ENCODE measurements around the gene HLA-DRB5. TPM values are rescaled to one million over a fixed set of nuclear protein-coding genes. Genes with fewer than 3 reads are reported as not detected.
"Not testable (repeated sequence)": the region's sequence is repeated elsewhere in the genome, so short reads cannot be mapped to it uniquely, and the experiment has no call there.

Gene HLA-DRB5
- total and polyA plus RNA-seq, 5 donors from 2014 or later: 2.7 to 57.6 (median 3.2) TPM

DNA sequence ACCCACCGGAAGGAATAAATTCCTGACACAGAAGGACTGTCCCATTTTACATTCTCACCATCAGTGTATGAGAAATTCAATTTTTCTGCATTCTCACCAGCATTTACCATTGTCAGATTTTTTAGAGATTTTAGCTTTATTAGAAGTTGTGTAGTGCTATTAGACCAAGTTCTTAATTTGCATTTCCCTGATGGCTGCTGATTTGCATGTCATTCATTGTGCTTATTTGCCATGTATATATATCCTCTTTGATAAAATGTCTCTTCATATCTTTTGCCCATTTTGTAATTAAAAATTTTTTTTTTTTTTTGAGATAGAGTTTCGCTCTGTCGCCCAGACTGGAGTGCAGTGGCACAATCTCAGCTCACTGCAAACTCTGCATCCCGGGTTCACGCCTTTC is 9.8 kb upstream of the HLA-DRB5 start:
- Histone ChIP-seq H3K27ac (ENCODE audit: insufficient read depth, low read length, poor library complexity, severe bottlenecking) (no peak overlapping the region), H3K4me1 (ENCODE audit: control insufficient read depth, insufficient read depth, low read length, poor library complexity, severe bottlenecking) (no peaks in the 10 kb centered on the region), H3K4me3 (ENCODE audit: low read depth, low read length) (no peak overlapping the region), H3K9me3 (ENCODE audit: control insufficient read depth in 2 of 2, low read length in 2 of 2) (peaks cover 0 to 3% of the 10 kb centered on the region in 2 experiments), H3K36me3 (ENCODE audit: control insufficient read depth, insufficient read depth, low read length) (no peaks in the 10 kb centered on the region), H3K27me3 (ENCODE audit: control insufficient read depth, insufficient read depth, low read length) (no peaks in the 10 kb centered on the region)
- H3K9me3 Mint-ChIP-seq: peaks cover 0 to 7% (median 3%) of the 10 kb centered on the region in 7 donors
- DNase-seq (no peak), ATAC-seq (ENCODE audit: low read depth in 2 of 2) (no peak)
- no peak overlapping the region for H3K4me3 Mint-ChIP-seq
- H3K27ac Mint-ChIP-seq: no peak overlapping the region
- H3K4me1 Mint-ChIP-seq: peaks cover 0 to 6% (median 0%) of the 10 kb centered on the region in 4 donors
- H3K27me3 Mint-ChIP-seq: peaks cover 11% of the 10 kb centered on the region
- H3K36me3 Mint-ChIP-seq: no peaks in the 10 kb centered on the region

DNA sequence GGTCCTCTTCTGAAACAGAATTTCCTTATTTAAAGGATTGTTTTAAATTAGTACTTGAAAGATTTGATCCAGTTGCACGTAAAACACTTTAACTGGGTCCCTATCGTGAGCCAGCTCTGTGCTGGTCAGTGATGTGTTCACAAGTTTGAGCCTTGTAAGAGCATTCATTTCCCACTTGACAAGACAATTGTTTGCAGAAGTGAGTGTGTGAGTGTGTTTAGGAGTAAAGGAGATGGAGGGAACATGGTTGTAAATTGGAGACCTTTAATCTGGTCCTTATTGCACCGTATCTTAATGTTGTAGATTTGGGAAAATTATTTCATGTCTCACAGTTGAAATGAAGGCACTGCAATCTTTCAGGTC is 325 bp upstream of the HLA-DRB5 start:
- not testable (repeated sequence) for H3K36me3 Mint-ChIP-seq; H3K4me1 ChIP-seq (ENCODE audit: control insufficient read depth, insufficient read depth, low read length, poor library complexity, severe bottlenecking); H3K27ac ChIP-seq (ENCODE audit: insufficient read depth, low read length, poor library complexity, severe bottlenecking); H3K27ac Mint-ChIP-seq; H3K9me3 ChIP-seq (ENCODE audit: control insufficient read depth in 2 of 2, low read length in 2 of 2); ATAC-seq (ENCODE audit: low read depth in 2 of 2); H3K36me3 ChIP-seq (ENCODE audit: control insufficient read depth, insufficient read depth, low read length); H3K27me3 ChIP-seq (ENCODE audit: control insufficient read depth, insufficient read depth, low read length); H3K4me1 Mint-ChIP-seq; H3K9me3 Mint-ChIP-seq; DNase-seq; H3K27me3 Mint-ChIP-seq
- H3K4me3 ChIP-seq (ENCODE audit: low read depth, low read length): peak overlapping the region; percentile 82
- peak overlapping the region in 1 of 4 donors; percentile 74 for H3K4me3 Mint-ChIP-seq

DNA sequence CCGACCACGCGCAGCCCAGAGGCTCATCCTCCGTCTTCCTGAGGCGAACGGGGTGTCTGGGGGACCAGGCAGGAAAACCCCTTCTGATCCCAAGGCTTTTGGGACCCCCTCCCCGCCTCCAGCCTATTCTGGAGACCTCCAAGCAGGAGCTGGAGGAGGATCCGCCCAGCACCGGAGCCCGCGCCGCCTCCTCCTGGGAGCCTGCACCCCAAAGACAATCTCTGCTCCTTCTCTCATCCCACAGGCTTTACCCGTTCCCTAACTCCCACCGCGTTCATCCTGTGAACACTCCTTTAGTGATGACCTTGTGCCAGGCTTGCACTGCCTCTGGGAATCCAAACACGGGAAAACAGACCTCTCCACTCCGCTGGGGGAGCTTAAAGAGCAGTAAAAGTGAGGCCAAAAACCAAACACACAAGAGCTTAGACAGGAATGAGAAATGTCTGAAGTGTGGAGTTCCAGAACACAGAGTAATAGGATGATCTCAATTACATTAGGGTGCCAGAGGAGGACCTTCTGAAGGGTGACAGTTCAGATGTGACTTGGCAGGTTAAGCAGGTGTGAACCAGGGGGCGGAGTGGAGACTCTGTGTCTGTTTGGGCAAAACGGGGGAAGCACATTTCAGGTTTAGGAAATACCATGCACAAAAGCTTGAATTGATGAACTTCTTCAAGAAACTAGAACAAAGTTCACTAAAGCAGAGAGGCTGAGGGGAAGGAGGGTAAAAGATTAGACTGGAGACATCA is 7.6 kb downstream of the HLA-DRB5 start:
- no peaks in the 10 kb centered on the region for H3K36me3 ChIP-seq (ENCODE audit: control insufficient read depth, insufficient read depth, low read length)
- Mint-ChIP-seq H3K27ac (peak overlapping the region in 2 of 3 donors; percentile 12 to 77), H3K4me3 (peak overlapping the region in 1 of 4 donors; percentile 51), H3K4me1 (peaks cover 0 to 14% (median 11%) of the 10 kb centered on the region in 4 donors), H3K9me3 (no peaks in the 10 kb centered on the region), H3K36me3 (no peaks in the 10 kb centered on the region), H3K27me3 (no peaks in the 10 kb centered on the region)
- DNase-seq (no peak), ATAC-seq (ENCODE audit: low read depth in 2 of 2) (no peak)
- H3K27ac ChIP-seq (ENCODE audit: insufficient read depth, low read length, poor library complexity, severe bottlenecking): no peak overlapping the region
- H3K4me3 ChIP-seq (ENCODE audit: low read depth, low read length): no peak overlapping the region
- no peaks in the 10 kb centered on the region for H3K9me3 ChIP-seq (ENCODE audit: control insufficient read depth in 2 of 2, low read length in 2 of 2)
- H3K4me1 ChIP-seq (ENCODE audit: control insufficient read depth, insufficient read depth, low read length, poor library complexity, severe bottlenecking): no peaks in the 10 kb centered on the region
- H3K27me3 ChIP-seq (ENCODE audit: control insufficient read depth, insufficient read depth, low read length): no peaks in the 10 kb centered on the region

GRCh38 chr6:32519910-32520258 is 10.2 kb downstream of the HLA-DRB5 start:
- DNase-seq (no peak), ATAC-seq (ENCODE audit: low read depth in 2 of 2) (no peak)
- Mint-ChIP-seq H3K9me3 (no peaks in the 10 kb centered on the region), H3K27ac (no peak overlapping the region), H3K36me3 (no peaks in the 10 kb centered on the region), H3K4me1 (peaks cover 0 to 13% (median 9%) of the 10 kb centered on the region in 4 donors), H3K27me3 (no peaks in the 10 kb centered on the region), H3K4me3 (no peak overlapping the region)
- no peaks in the 10 kb centered on the region for H3K4me1 ChIP-seq (ENCODE audit: control insufficient read depth, insufficient read depth, low read length, poor library complexity, severe bottlenecking)
- no peaks in the 10 kb centered on the region for H3K27me3 ChIP-seq (ENCODE audit: control insufficient read depth, insufficient read depth, low read length)
- no peak overlapping the region for H3K27ac ChIP-seq (ENCODE audit: insufficient read depth, low read length, poor library complexity, severe bottlenecking)
- no peak overlapping the region for H3K4me3 ChIP-seq (ENCODE audit: low read depth, low read length)
- H3K36me3 ChIP-seq (ENCODE audit: control insufficient read depth, insufficient read depth, low read length): no peaks in the 10 kb centered on the region
- no peaks in the 10 kb centered on the region for H3K9me3 ChIP-seq (ENCODE audit: control insufficient read depth in 2 of 2, low read length in 2 of 2)

DNA sequence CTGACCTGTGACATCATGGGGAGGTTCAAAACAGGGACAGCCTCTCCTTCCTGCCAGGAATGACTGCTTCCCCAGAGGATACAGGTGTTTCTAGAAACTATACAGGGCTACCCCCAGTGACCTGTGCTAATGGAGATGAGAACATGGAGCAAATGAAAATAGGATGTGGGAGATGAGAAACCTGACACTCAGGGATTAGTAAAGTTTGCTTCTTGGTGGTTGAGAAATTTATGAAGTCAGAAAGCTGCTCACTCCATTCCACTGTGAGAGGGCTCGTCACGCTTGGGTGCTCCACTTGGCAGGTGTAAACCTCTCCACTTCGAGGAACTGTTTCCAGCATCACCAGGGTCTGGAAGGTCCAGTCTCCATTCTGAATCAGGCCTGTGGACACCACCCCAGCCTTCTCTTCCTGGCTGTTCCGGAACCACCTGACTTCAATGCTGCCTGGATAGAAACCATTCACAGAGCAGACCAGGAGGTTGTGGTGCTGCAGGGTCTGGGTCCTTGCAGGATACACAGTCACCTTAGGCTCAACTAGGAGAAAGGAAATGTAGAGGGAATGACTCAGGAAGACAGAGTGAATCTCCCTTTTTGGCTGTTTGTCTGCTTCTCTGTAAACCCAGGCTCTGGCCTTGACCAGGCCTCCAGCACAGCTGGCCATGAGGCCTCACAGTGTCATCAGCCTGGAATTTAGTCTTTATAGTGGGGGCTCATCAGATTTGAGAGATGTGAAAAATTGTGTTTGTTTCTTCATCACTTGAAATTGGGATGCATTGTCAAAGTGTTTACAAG is 10.8 kb downstream of the HLA-DRB5 start:
- Histone ChIP-seq H3K4me1 (ENCODE audit: control insufficient read depth, insufficient read depth, low read length, poor library complexity, severe bottlenecking) (no peaks in the 10 kb centered on the region), H3K36me3 (ENCODE audit: control insufficient read depth, insufficient read depth, low read length) (no peaks in the 10 kb centered on the region), H3K4me3 (ENCODE audit: low read depth, low read length) (no peak overlapping the region), H3K27ac (ENCODE audit: insufficient read depth, low read length, poor library complexity, severe bottlenecking) (no peak overlapping the region), H3K9me3 (ENCODE audit: control insufficient read depth in 2 of 2, low read length in 2 of 2) (no peaks in the 10 kb centered on the region), H3K27me3 (ENCODE audit: control insufficient read depth, insufficient read depth, low read length) (no peaks in the 10 kb centered on the region)
- no peak for ATAC-seq (ENCODE audit: low read depth in 2 of 2)
- no peaks in the 10 kb centered on the region for H3K9me3 Mint-ChIP-seq
- H3K36me3 Mint-ChIP-seq: no peaks in the 10 kb centered on the region
- peaks cover 0 to 9% (median 8%) of the 10 kb centered on the region in 4 donors for H3K4me1 Mint-ChIP-seq
- no peak overlapping the region for H3K4me3 Mint-ChIP-seq
- no peaks in the 10 kb centered on the region for H3K27me3 Mint-ChIP-seq
- H3K27ac Mint-ChIP-seq: no peak overlapping the region
- no peak for DNase-seq

DNA sequence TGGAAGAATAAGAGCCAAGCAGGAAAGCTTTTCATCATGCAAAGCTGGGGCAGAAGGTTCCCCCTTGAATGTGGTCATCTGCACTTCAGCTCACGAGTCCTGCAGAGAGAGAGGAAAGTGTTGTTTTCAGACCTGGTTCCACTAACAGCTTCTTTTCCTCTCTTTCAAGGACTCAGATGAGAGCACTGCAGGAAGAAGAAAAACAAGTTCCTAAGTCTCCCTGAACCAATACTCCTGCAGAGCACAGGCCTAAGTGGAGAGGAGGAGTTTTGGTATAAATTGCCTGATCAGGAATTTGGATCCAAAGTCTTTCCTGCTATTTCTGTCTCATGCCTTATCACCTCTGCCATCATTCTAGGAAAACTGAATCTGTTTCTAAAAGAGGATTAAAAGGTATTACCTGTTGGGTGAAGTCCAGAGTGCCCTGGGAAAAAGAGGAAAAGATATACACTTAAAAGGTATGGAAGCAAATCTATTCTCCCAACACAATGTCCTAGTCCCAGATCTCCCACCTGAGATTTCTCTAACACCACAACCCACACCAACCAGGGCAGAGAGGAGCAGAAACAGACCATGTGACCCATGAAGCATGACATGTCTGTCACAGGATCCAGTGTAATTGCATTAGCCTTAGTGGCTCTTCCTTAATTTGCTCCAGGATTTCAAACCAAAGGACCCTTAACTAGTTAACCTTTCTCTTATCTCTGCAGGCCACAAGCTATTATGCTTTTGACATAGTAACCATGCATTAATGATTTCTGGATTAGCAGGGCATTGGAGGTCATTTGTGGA is 12.2 kb downstream of the HLA-DRB5 start:
- H3K4me3 Mint-ChIP-seq: no peak overlapping the region
- H3K4me1 Mint-ChIP-seq: peaks cover 0 to 4% (median 2%) of the 10 kb centered on the region in 4 donors
- Histone ChIP-seq H3K4me1 (ENCODE audit: control insufficient read depth, insufficient read depth, low read length, poor library complexity, severe bottlenecking) (no peaks in the 10 kb centered on the region), H3K27ac (ENCODE audit: insufficient read depth, low read length, poor library complexity, severe bottlenecking) (no peak overlapping the region), H3K4me3 (ENCODE audit: low read depth, low read length) (no peak overlapping the region), H3K9me3 (ENCODE audit: control insufficient read depth in 2 of 2, low read length in 2 of 2) (no peaks in the 10 kb centered on the region), H3K27me3 (ENCODE audit: control insufficient read depth, insufficient read depth, low read length) (no peaks in the 10 kb centered on the region), H3K36me3 (ENCODE audit: control insufficient read depth, insufficient read depth, low read length) (no peaks in the 10 kb centered on the region)
- no peaks in the 10 kb centered on the region for H3K9me3 Mint-ChIP-seq
- no peak overlapping the region for H3K27ac Mint-ChIP-seq
- no peak for ATAC-seq (ENCODE audit: low read depth in 2 of 2)
- no peak for DNase-seq
- no peaks in the 10 kb centered on the region for H3K27me3 Mint-ChIP-seq
- H3K36me3 Mint-ChIP-seq: no peaks in the 10 kb centered on the region

DNA sequence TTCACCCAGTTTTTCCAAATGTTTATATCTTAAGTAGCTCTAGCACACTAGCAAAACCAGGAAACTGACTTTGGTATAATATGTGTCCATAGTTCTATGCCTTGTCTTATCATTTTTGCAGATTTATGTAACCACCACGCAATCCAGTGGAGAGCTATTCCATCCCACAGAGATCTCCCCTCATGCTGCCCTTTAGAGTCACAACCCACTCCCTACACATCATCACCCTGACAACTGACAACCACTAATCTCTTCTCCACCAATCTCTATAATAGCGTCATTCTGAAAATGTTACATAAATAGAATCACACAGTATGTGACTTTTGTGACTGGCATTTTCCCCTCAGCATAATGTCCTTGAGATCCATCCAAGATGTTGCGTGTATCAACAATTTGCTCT is 29.1 kb downstream of the HLA-DRB5 start:
- no peak overlapping the region for H3K27ac ChIP-seq (ENCODE audit: insufficient read depth, low read length, poor library complexity, severe bottlenecking)
- no peak overlapping the region for H3K4me3 Mint-ChIP-seq

More for the DNA sequence above, 29.1 kb downstream of the HLA-DRB5 start:
- no peaks in the 10 kb centered on the region for H3K36me3 Mint-ChIP-seq
- H3K27ac Mint-ChIP-seq: peak overlapping the region in 1 of 3 donors; percentile 9
- no peak for DNase-seq
- peaks cover 0 to 4% (median 0%) of the 10 kb centered on the region in 7 donors for H3K9me3 Mint-ChIP-seq
- H3K9me3 ChIP-seq (ENCODE audit: control insufficient read depth in 2 of 2, low read length in 2 of 2): no peaks in the 10 kb centered on the region
- peaks cover 0 to 11% (median 0%) of the 10 kb centered on the region in 4 donors for H3K4me1 Mint-ChIP-seq
- no peaks in the 10 kb centered on the region for H3K27me3 ChIP-seq (ENCODE audit: control insufficient read depth, insufficient read depth, low read length)
- no peaks in the 10 kb centered on the region for H3K4me1 ChIP-seq (ENCODE audit: control insufficient read depth, insufficient read depth, low read length, poor library complexity, severe bottlenecking)
- H3K27me3 Mint-ChIP-seq: no peaks in the 10 kb centered on the region
- ATAC-seq (ENCODE audit: low read depth in 2 of 2): no peak
- no peak overlapping the region for H3K4me3 ChIP-seq (ENCODE audit: low read depth, low read length)
- H3K36me3 ChIP-seq (ENCODE audit: control insufficient read depth, insufficient read depth, low read length): no peaks in the 10 kb centered on the region
